Gastroesophageal sphincter (tissue), 3 donors: ENCODE results near the gene SYNJ1.

Experiments
- CTCF ChIP-seq, 4 experiments: fragments of 200-600 bp in 2 of 4; fragments of 450-650 bp in 2 of 4; sonication (generic) in 1 of 4; IDR thresholded peaks; one replicate each; pipeline ENCODE4 v1.5.1; 2017 to 2019; ENCODE audit warnings: antibody characterized with exemption in 4 of 4, mild to moderate bottlenecking in 2 of 4, moderate library complexity in 2 of 4
- POLR2AphosphoS5 ChIP-seq: sonication (generic); formaldehyde crosslinking; IDR thresholded peaks from one replicate; pipeline ENCODE4 v1.6.1; 2017; ENCODE audit warnings: antibody characterized with exemption

DNA sequence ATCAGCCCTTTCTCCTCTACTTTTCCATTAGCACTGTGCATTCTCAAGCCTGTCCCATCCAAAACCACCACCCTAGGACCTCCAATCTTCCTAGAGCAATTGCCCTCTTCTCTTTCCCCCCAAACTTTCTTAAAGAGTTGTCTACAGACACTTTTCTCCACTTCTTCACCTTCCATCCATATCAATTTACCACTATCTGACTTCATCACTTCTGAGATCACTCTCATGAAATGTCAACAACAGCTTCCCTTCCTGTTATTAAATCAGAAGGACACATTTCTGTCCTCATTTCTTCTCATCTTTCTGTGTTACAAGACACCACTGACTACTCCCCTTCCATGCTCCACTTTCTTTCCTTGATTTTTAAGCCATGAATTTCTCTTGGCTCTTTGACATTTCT is 79.6 kb downstream of the SYNJ1 start:
- TF ChIP-seq POLR2AphosphoS5 (no peak), CTCF (IDR thresholded peaks at IDR 0.05) (no peak)
